Measurements from ENCODE around the gene GLMP.
A peak's percentile ranks its signal among the peaks of the same experiment; 100 is the strongest.
"Not testable (repeated sequence)": the region's sequence is repeated elsewhere in the genome, so short reads cannot be mapped to it uniquely, and the experiment has no call there.

GLMP gene, protein sequence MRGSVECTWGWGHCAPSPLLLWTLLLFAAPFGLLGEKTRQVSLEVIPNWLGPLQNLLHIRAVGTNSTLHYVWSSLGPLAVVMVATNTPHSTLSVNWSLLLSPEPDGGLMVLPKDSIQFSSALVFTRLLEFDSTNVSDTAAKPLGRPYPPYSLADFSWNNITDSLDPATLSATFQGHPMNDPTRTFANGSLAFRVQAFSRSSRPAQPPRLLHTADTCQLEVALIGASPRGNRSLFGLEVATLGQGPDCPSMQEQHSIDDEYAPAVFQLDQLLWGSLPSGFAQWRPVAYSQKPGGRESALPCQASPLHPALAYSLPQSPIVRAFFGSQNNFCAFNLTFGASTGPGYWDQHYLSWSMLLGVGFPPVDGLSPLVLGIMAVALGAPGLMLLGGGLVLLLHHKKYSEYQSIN

DNA sequence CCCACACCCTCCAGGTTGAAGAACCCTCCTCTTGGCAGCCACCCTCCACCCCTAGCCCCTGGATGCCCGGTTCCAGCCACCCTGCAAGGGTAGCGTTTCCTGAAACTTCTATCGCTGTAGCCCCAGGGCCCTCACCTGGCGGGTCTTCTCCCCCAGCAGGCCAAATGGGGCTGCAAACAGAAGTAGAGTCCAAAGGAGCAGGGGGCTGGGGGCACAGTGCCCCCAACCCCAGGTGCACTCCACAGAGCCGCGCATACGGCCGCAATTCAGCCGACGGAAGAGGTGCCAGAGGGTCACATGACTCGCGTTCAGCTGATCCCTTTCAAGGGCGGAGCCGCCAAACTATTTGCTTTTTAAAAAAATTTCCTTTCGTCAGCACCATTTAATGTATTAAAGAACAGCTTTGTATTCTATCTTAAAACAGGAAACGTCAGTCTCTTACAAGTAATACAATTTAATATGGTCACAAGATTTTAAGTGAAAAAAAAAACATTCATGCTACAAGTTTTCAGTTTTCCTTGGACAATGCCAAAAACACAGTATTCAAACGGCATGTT lies at the start of gene GLMP:
TSS of gene GLMP (minus strand) at position 289 of the 557 bp plus-strand sequence. CDS start at position 255, 34 bp downstream.
- no peak for FAIRE-seq
- DNase-seq (ENCODE audit: insufficient read length, low spot score) = no peak

DNA sequence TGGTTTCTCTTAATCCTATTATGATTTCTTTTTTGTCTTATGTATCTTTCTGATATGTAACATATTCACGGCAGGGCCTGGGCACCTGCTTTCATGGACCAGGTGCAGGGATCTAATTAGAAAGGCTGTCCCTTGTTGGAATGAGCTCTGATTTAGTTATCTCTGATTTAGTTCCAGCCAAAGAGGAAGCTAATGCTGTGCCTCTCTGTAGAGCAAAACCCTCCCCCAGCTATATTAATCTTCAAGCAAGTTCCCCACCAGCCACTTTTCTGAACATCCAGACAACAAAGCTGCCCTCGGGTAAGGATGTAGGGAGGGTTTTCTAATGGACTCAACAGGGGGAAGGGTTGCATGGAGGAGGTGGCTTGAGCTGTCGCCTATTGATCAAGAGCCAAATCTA lies 48.9 kb upstream of the GLMP start:
- FAIRE-seq (no peak), DNase-seq (ENCODE audit: insufficient read length, low spot score) (no peak)

DNA sequence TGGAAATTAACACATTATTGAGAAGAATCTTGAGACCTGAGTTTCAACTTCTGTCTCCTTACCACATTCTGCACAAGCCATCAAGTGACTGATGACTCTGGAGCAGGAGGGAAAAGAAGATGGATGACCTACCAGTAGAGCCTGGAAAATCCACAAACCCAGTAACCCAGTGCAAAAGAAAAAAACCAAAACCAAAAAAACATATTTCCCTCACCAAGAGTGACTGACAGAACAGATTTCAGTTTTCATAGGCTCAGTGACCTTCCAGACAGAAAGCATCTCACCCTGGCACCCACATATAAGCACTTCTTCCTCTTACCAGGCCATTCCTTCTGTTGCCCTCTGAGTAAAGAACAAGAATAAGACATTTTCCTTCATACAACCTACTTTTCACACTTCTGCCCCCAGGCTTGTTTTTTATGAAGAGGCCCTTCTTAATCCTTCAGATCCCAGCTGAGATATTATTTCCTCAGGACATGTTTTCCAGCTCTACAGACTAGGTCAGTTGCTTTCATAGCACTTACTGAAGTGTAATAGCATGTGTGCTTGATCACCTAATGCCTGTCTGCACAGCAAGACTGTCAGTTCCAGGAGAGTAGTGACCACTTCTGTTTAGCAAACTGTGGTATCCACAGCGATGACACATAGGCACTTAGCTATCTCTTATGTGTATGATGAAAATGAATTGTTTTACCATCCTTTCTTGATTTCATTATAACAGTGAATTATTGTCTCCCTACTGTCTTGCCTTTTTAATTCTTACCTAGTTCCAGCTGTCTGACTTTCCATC lies 46.9 kb upstream of the GLMP start:
- DNase-seq (ENCODE audit: insufficient read length, low spot score) (no peak), FAIRE-seq (no peak)

DNA sequence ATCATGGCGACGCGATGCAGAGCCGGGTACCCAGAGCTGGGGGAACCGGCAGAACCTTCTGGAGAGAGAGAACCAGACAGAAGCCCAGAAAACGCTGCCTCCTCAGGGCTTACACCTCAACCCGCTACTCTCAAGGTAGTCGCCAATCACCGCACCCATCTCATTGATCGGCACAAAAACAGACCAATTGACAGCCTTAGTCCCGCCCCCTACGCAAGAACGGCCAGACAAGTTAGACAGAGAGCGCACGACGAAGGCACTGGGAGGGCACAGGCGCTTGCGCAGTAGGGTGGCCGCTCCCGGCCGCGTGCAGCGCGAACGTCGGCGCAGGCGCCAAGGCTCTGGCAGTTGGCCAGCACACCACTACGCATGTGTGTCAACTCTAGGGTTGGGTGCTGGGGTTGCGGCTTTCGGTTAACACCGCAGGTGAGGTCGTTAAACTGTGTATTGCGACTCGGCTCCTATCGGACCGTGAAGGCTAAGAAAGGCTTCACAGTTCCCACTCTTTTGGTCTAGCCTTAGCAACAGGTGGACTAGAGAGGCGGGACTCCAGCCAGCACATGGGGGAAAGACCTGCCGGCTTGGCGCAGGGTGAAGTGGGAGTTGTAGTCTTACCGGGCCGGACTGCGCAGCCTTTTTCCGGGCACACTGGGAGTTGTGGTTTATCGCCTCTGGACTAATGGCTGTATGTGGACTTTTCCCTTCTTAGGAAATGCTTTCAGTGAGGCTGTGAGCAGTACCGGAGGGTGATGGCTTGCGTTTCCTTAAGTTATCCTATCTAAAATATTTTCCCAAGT lies 42.9 kb upstream of the GLMP start, which contains the start of the genes CCT3 and TSACC:
TSS of gene CCT3 (minus strand) at position 113 of the 797 bp plus-strand sequence. CDS start at position 5, 108 bp downstream.
TSS of gene TSACC (plus strand) at position 347 of the 797 bp plus-strand sequence. CDS start 1,232 bp downstream, outside the sequence.
- FAIRE-seq = peak; percentile 88
- DNase-seq (ENCODE audit: insufficient read length, low spot score) = peak; percentile 96

DNA sequence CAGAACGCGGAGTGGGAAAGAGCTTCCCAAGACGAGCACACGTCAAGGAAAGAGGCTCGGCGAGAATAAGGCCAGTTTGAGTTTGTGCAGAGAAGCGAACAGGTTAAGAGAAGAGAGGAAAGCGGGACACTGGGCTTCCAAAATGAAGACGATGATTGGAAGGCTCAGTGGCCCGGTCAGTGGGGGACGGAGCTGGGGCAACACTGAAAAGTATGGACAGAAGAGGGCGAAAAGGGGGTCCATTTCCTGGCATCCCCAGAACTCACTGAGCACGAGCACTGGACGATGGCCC lies 42.4 kb upstream of the GLMP start:
- DNase-seq (ENCODE audit: insufficient read length, low spot score) (no peak), FAIRE-seq (no peak)

DNA sequence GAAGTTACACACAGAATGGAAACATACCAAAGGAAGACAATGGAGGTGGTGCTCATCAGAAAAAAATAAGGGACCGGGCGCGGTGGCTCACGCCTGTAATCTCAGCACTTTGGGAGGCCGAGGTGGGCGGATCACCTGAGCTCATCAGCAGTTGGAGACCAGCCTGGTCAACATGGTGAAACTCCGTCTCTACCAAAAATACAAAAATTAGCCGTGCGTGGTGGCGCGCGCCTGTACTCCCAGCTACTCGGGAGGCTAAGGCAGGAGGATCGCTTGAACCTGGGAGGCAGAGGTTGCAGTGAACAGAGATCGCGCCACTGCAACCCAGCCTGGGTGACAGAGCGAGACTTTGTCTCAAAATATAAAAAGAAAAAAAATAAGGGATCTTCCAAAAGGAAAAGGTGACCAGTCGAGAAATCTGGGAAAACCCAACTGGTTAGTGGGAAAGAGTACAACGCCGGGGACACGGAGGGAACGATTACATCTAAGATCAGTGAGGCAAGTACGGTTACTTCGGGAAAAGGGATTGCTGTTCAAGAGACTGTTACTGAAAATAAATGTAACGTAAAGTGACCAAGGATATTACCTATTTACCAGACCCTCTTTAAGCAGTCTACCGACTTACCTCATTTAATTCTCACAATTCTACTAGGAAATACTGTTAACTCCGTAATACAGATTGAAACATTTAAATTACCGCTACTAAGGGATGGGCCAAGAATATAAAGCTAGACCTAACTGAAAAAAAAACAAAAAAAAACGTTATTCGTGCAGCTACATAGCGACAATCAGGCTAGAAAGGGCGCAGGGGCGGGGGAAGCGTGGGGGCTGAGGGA lies 41.8 kb upstream of the GLMP start:
- FAIRE-seq (no peak), DNase-seq (ENCODE audit: insufficient read length, low spot score) (no peak)

DNA sequence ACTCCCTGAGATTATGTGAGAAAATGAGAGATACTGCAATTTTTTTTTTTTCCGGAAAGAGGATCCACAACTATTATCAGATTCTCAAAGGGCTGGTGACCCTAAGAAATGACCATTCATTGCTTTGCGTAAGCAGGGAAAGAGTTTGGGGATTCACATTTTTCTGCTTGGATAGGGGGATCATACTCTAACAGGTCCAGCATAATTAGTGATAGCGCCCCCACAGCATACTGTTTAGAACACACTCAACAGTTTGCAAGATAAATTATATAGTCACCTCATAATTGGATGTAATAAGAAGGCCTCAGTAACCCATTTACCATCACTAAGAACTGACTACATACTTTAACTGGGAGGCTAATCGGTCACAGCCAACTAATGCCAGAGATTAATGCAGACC lies 40.8 kb upstream of the GLMP start:
- FAIRE-seq (no peak), DNase-seq (ENCODE audit: insufficient read length, low spot score) (no peak)

DNA sequence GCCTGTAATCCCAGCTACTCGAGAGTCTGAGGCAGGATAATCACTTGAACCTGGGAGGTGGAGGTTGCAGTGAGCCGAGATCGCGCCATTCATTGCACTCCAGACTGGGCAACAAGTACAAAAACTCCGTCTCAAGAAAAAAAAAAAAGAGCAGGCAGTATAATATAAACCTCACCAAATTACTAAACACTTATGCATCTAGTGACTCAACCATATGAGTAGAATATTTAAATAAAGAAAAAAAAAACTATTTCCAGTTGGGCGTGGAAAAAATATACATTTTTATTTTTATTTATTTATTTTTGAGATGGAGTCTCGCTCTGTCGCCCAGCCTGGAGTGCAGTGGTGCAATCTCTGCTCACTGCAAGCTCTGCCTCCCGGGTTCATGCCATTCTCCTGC lies 27.7 kb upstream of the GLMP start:
- not testable (repeated sequence) for FAIRE-seq; DNase-seq (ENCODE audit: insufficient read length, low spot score)

DNA sequence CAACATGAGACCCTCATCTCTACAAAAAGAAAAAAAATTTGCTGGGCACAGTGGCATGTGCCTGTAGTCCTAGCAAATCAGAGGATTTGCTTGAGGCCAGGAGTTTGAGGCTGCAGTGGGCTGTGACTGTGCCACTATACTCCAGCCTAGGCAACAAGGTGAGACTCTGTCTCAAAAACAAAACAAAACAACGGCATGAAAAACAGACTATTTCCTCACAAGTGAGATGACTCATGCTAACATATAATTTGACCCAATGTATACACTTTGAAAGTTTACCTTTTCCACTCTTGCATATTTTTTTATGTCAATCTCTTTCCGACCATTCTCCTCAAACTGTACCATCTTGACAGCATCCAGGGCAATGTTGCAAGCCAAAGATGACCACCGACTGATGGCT lies 25.1 kb upstream of the GLMP start:
- DNase-seq (ENCODE audit: insufficient read length, low spot score) (no peak), FAIRE-seq (no peak)

DNA sequence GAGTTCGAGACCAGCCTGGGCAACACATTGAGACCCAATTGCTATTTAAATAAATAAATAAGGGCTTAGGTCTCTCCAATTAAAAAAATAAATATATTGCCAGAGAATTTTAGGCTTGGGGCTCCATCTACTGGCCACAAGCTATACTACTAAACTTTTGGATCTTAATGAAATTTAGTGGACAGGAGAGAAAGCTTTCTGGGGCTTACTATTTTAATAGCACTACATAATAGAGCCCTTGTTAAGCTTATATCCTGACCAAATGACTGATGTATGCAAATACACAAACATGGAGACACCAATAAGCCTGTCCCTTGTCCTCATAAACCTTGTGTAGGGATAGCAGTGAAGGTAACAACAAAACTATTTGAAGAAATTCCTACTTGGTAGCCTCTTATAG lies 24.2 kb upstream of the GLMP start:
- FAIRE-seq (no peak), DNase-seq (ENCODE audit: insufficient read length, low spot score) (no peak)

DNA sequence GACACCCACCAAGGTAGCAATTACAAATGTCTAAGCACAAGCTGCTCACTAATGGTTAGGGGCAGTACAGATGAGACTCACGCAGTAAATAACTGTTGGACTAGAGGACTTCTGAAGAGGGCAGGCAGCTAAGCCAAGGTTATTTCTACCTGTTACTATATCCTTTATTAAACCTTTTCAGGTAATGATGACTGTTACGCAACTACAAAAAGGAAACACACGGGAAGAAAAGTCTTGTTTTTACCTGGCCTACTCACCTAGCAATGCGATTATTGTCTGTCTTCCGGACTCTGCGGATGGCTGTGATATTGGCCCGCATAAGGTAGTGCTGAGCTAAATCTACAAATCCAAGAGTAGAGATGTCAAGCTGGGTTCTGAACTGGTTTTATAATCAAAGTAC lies 21.4 kb upstream of the GLMP start:
- FAIRE-seq (no peak), DNase-seq (ENCODE audit: insufficient read length, low spot score) (no peak)

DNA sequence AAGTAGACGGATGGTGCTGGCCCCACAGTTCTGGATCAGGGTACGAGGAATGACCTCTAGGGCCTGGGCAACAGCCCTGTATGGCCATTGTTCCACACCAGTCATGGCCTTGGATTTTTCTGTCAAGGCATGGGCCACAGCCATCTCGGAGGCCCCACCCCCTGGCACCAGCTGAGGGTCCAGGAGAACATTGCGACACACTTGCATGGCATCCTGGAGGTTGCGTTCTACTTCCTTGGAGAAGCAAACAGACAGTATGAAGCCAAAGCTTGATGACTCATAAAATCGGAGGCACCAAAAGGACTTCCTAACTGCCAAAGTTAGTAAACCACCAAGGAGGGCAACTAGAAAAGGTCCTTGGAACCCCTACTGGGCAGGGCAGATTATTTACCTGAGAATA lies 15.5 kb upstream of the GLMP start:
- FAIRE-seq (no peak), DNase-seq (ENCODE audit: insufficient read length, low spot score) (no peak)

DNA sequence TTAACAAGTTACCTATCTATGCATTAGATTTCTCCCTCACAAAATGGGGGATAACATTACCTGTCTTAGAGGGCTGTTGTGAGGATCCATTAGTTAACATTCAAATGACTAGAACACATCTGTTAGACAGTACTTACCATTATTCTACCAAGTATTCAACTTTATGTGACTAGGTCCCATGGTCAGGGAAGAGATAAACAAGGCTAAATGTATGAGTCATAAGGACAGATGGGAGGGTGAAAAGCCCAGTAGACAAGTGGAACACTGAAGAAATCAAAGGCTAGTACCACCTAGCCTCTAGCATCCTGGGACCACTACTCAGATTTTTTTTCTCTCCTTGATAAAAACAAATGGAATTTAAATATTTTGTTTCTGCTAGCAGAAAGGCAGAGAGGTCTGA lies 12.6 kb upstream of the GLMP start:
- FAIRE-seq (no peak), DNase-seq (ENCODE audit: insufficient read length, low spot score) (no peak)

DNA sequence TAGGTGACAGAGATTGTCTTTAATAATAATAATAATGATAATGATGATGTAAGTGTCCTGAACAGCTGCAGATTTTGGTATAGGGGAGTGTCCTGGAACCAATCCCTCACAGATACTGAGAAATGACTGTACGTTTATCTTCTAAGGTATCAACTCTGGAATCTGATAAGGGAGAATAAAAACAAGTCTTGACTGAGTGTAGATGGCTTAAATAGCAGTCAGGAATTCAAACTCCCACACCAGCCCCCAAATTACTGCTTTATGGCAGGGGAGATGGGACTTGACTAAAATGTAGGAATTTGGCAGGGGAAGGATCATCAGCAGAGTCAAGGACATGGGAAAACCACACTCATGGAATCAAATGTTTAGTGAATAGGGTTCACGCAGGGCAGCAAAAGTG lies 9.7 kb upstream of the GLMP start:
- DNase-seq (ENCODE audit: insufficient read length, low spot score) (no peak), FAIRE-seq (no peak)

DNA sequence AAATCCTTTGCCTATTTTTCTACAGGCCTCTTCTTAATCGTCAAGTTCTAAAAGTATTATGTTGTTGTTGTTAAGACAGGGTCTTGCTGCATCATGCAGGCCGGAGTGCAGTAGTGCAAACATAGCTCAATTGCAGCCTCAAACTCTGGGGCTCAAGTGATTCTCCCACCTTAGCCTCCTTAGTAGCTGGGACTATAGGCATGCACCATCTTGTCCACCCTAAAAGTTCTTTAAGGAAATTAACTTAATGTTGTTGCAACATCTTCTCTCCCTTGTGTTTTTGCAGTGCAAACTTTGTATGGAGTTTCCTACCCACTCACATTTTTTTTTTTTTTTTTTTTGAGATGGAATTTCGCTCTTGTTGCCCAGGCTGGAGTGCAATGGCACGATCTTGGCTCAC lies 7.8 kb upstream of the GLMP start:
- FAIRE-seq = no peak
- no peak for DNase-seq (ENCODE audit: insufficient read length, low spot score)

DNA sequence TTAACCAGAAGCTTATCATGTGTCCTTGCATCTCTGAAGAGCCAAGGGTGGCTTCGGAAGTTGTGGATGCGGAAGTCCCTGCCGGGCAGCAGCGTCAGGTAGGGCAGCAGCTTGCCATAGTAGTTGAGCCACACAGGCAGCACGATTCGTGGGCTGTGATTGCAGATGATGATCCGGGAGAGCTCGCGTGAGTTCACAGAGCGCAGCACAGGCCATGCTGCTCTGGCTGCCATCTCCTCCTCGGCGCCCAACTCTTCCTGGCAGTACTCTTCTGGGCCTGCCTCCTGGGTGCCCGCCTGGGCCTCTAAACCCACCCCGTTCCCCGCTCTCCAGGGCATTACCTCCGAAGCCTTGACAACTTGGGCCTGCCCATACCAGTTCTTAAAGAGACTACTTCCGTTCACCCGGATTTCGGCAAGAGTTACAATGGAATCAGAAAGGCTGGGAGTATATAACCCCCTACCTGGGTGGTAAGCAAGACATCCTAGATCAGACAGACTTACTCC lies 3.4 kb upstream of the GLMP start, which contains the start of gene VHLL:
TSS of gene VHLL (minus strand) at position 456 of the 506 bp plus-strand sequence. CDS start at position 338, 118 bp downstream.
- no peak for FAIRE-seq
- no peak for DNase-seq (ENCODE audit: insufficient read length, low spot score)

DNA sequence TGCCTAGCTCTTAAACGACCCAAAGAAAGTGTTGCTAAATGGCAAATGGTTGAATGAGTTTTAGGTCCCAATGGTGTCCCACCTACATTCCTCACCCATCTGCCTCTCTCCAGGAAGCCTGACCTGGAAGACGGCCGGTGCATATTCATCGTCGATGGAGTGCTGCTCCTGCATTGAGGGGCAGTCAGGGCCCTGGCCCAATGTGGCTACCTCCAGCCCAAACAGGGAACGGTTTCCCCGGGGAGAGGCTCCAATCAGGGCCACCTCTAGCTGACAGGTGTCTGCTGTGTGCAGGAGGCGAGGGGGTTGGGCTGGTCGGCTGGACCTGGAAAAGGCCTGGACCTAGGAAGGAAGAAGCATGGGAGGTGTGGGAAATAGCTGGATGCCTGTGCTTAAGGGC lies 1.6 kb downstream of the GLMP start:
- no peak for DNase-seq (ENCODE audit: insufficient read length, low spot score)
- FAIRE-seq = no peak

DNA sequence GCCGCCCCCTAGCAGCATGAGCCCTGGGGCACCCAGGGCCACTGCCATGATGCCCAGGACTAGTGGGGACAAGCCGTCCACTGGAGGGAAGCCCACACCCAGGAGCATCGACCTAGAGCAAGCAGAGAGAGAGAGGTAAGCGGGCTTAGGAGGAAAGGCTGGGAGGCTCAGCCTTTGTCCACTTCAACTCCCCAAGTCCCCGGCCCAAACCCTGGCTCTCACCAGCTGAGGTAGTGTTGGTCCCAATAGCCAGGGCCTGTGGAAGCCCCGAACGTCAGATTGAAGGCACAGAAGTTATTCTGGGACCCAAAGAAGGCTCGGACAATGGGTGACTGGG lies 2.4 kb downstream of the GLMP start:
- no peak for DNase-seq (ENCODE audit: insufficient read length, low spot score)
- no peak for FAIRE-seq

DNA sequence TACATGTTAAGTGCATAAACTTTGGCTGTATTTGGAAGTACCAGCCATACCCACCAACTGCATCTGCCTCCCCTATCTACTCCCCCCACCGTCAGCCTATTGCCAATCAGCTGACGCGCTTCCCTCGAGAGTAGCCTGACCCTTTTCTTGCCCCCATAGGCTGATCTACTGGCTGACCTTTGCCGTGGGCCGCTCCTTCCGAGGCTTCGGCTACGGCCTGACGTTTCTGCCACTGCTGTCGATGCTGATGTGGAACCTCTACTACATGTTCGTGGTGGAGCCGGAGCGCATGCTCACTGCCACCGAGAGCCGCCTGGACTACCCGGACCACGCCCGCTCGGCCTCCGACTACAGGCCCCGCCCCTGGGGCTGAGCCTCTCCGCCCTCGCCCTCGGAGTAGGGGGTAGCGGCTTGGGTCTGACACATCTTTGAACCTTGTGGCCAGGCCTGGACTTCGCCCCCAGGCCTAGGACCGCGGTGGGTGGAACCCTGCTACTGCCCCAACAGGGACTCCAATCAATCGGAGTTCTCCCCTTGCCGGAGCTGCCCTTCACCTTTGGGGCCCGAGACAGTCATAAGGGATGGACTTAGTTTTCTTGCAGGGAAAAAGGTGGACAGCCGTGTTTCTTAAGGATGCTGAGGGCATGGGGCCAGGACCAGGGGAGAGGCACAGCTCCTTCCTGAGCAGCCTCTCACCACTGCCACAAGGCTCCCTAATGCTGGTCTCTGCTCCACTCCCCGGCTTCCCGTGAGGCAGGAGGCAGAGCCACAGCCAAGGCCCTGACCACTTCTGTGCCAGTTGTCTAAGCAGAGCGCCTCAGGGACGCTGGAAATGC lies 4.0 kb downstream of the GLMP start:
- FAIRE-seq = no peak
- no peak for DNase-seq (ENCODE audit: insufficient read length, low spot score)

All from HTR-8/SVneo (cell line).